Fibroblast of peridontal ligament (primary cell): ENCODE measurements around the gene PDIK1L.

Source experiments
- DNase-seq: peaks from one replicate; pipeline ENCODE4 v3.0.0-alpha.2; 2010; ENCODE audit errors: extremely low read depth

PDIK1L gene

DNA sequence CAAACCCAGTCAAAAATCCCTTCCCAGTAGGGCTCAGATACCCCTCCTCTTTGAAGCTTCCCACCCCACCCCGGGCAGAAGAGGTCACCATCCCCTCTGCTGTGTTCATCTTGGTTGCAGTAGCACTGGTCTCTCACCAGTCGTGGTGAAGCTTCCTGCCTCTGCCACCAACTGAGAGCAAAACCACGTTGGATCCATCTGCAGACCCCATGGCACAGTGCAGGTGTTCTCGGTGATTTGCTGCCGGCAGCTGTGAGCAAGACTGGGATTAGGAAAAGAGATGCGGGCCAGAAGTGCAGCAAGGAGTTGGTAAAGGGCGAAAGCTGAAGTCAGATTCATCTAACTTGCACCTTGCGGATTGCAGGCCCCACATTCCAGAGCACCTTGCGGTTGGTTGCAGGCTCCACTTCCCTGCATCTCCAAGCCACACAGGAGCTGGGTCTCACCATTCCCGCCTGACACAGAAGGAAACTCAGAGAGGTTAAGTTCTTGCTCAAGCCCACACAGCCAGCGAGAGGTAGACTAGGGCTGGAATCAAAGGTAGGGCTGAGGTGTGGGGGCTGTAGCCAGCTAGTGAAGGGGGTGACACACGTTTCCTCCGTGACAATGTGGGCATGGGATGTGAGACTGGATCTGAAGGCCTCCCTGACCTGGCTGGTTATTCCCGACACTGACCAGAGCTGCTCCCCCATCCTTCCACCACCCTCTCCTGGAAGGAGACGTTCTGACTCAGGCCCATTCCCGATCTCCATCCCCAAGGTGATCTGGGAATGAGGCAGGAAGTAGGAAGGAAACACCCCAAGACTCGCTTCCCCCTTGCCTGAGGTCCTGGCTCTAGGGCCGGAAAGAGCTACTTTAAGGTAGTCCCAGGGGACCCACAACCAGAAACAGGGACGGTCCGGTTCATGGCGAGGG, 44.0 kb downstream of the PDIK1L start:
- no peak for DNase-seq

DNA sequence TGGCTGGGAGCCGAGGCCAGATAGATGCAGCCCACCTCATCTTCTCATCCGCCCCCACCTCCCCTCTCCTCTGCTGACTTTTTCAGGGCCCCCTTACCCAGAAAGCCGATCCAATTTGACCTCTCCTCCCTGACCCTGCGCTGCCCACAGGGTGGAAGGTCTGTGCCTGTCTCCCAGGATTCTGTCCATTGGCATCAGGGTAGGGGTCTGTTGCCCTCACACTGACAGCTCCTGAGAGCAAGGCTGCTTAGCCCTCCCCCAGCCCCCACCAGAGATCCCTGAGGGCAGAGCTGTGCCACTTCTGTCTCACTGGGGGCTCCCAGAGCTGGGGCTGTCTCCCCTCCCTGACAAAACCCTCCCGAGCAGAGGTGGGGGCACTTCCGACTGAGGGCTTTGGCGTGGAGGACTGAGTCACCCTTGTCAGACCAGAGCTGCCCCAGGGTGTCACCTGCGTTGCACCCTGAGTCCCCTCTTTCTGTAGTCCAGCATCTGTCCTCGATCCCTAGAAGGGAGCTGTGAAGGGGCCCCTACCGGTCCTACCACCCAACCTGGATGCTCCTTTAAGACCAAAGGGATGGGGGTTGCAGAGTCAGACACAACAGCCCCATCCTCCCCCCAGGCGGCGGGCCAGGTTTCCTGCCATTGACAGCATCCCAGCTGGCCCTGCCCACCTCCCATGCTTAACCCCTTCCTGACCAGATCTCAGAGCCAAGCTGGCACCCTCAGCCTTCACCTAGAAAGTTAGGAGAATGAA, 44.8 kb downstream of the PDIK1L start:
- no peak for DNase-seq

DNA sequence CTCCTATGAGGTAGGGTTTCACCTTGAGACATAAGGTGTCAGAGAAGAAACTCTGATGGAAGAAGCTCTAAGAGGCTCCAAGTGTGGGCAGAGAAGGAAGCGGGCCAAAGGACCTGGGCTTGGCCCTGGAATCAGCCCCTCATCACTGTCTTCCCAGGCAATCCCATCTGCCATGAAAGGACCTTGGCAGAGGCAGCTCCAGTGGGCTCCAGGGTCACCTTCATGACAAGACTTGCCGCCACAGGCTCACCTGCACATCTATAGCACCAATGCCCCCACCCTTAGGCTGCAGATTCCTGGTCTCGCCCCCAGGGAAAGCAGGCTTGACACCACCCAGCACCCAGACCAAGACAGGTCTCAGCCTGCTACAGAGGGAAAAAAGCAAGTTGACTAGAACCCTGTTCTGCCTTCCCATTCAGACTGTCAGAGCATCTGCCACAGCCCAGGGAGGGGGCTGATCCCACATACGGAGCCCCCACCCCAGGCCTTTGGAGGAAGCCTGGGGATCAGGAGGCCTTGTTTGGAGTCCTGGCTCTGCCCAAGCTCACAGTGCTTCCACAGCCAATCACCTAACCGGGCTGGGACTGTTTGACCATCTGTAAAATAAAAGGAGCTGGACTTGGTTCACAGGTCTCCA, 46.8 kb downstream of the PDIK1L start:
- no peak for DNase-seq

DNA sequence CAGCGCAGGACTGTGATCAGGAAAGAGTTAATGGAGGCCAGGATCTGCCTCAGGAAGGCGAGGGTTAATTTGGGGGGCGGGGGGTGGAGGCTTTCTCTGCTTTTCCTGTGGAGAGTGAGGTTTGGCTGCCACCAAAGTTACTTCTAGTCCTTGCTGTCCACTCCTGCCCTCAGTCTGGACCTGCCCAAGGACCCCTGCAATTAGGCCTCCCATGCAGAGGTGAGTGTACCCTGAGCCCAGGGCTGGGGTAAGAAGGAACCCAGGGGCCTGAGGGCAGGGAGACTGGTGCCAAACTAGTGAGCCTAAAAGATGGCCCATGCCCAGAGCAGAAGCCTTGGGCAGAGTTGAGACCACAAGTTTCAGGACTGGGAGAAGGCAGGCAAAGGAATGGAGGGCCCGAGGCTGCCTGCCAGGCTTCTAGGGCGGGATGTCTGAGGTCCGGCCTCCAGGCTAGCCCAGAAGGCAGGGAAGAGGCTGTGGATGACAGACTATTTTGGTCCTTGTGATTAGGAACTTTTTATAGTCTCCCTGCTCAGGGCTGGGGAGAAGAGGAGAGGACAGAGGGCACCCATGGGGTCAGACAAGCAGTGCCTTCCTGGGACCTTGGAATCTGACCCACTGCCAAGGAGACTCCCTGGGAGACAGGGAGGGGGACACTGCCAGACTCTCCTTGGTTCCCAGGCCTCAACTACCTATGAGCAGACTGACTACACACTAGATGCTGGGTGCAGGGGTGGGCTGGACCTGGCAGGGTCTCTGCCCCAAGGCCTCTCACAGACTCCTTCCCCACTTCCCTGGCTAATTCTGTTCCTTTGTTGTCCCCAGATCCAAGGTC, 47.5 kb downstream of the PDIK1L start, which contains the start of gene FAM110D:
TSS of gene FAM110D (plus strand) at position 172 of the 835 bp plus-strand sequence. CDS start 2,213 bp downstream, outside the sequence.
- DNase-seq = no peak

DNA sequence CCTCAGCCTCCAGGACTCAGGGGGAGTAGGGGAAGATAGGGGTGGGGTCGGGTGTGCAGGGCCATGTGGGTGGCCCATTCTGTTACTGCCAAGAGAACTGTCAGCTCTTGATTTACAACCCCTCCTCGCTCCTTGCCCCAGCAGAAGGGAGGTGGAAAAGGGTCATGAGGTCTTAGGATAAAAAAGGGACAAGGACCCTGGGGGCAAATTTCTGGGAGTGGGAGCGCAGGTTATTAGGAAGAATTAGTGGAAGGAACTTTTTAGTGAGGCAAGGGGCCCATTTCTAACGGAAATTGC, 48.1 kb downstream of the PDIK1L start:
- DNase-seq = no peak

DNA sequence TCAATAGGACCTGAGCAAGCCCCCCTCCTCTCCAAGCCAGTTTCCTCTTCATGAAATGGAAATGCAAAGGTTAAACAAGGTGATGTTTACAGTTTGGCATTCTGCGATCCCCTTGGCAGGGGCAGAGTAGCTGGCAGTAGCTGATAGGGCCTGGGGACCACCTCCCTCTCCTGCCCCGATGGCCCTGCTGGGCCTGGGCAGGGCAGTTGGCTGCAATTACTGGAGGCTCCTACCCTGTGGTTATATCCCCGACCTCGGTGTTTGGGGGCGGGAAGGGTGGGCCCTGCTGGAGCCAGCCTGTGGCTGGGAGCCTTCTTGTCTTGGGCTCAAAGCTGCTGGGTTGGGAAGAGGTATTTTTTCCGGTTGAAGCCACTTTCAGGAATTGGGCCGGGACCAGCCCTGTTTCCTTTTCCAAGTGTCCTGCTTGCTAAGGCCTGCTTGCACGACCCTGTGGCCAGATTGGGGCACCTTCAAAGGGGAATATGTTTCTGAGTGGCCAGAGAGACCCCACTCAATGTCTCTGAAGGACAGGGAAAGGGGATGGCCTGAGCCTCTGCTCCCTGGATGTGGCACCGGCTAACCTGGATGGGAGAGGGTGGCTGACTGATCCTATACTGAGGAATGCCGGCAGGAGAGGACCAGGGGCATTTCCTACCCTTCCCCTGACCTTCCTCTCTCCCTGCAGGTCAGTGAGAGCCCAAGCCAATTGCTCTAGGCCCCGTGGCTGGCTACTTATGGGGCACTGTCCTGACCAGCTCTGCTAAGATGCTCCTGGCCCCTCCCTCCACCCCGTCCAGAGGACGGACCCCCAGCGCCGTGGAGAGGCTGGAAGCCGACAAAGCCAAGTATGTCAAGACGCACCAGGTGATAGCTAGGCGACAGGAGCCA, 49.1 kb downstream of the PDIK1L start:
- DNase-seq = no peak

DNA sequence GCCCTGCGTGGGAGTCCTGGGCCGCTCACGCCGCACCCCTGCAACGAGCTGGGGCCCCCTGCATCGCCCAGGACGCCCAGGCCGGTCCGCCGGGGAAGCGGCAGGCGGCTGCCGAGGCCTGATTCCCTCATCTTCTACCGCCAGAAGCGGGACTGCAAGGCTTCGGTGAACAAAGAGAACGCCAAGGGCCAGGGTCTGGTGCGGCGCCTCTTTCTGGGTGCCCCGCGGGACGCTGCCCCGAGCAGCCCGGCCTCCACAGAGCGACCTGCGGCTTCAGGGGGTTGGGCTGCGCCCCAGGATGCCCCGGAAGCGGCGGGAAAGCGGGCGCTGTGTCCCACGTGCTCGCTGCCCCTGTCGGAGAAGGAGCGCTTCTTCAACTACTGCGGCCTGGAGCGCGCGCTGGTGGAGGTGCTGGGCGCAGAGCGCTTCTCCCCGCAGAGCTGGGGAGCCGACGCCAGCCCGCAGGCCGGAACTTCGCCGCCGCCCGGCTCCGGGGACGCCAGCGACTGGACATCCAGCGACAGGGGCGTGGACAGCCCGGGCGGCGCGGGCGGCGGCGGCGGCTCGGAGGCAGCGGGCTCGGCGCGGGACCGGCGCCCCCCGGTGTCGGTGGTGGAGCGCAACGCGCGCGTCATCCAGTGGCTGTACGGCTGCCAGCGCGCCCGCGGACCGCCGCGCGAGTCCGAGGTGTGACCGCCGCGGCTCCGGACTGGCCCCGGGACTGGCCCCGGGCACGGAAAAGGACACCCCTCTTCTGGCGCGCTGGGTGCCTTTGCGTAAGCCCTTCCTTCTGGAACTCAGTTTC, 50.0 kb downstream of the PDIK1L start:
- peak; percentile 21 for DNase-seq

DNA sequence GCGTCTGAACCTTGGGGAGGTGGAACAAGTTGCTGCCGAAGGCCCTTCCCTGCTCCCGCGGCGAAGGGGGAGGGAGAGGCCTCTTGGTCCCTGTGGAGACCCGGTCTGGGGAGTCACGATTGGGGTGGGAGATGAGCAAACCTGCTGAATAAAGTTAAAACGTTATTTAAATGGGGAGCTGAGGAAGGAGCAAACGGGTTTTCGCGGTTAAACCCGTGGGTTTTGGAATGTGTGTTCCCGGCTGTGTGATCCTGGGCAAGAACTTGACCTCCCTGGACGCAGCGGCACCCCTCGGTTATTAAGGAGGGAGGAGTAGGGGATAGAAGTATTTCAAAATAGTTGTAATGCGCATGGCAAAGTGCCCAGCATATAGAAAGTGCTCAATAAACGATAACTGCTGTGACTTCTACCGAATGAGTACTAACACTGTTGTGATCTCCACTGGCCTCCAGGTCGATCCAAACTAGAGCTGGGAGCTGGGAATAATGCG, 50.6 kb downstream of the PDIK1L start:
- DNase-seq = peak; percentile 7

DNA sequence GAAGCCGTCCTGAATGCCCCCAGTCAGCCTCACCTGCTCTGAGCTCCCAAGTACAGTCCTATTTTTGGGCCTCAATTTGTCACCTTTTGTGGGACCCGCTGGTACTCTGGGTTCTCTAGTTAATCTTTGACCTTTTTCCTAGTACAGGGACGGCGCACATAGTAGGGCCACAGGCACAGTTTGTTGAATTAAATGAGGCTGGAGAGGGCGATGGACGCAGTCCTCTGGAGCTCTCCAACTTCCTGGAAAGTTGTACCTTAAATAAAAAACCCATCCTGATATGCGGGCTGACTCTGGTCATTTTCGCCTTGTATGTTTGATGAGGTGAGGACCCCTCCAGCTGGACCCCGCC, 52.0 kb downstream of the PDIK1L start:
- no peak for DNase-seq

DNA sequence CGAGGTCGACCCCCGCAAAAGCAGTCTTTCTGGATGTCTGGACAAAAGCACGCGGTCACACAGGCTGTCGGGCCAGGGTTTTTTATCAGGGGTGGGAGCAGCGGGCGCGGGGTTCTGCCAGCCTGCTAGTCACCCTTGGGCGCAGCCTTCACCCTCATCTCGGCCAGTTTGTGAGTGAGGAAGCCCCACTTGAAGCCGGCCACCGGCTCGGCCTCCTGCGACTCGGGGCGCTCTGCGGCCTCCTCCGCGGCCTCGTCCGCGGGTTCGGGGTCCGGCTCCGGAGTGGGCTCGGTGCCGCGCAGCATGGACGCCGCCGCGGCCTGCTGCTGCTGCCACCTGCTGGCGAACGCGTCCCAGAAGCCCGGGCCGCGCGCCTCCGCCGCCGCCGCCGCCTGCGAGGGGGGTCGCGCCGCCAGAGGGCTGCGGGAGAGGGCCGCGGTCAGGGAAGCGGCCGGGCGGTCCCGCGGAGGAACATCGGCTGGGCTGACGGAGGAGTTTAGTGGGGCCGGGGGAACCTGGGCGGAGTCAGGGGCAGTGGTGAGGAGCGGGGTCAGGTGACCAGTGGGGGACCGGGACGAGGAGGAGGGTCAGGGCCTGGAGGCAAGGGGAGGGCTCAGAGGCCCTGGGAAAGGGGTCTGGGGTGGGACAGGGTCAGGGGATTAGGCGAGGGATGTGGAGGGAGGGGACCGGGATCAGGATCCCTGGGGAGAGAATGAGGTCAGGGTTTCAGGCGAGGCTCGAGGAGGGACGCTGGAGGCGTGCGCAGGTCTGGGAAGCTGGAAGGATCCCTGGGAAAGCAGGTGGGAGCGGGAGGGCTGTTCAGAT, 52.6 kb downstream of the PDIK1L start:
- DNase-seq = no peak

DNA sequence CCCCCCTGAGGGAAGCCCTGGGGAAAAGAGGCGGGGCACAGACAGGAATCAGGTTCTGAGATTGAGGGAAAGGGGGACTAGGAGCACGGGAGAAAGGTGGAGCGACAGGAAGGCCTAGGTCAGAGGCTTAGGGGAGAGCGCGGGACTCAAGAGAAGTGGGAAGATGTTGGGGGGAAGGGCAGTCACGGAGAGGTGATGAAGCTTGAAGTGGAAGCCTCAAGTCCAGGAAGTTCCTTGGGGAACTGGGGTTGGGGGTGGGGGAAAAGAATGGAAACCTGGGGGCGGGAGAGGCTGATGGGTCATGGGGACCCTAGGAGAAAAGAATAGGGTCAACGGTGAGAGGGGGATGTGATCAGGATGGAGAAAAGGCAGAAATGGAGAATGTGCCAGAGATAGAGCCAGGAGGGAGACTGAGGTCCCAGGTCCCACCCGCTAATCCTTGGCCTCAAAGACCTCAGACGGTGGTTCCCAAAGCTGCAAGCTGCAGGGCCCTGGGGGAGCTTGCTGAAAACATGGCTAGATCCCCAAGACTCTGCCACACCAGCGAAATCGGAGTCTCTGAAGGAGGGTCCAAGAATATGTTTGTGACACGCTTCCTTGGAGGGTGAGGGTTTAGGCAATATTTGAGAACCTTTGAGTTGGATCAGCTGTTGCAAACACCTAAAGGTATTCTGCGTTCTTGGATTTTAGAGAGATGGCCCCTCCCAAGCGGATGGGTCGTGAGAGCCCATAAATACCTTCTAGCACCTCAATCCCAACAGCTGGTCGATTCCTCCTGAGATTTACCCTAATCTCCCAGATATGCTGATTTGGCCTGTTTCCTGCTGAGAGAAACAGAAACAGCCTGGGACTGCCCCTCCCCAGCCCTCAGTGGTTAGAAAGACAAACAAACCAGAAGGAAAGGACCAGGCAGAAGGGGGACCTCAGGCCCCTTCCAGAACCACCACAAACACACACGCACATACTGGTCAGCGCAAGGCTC, 53.5 kb downstream of the PDIK1L start:
- DNase-seq = peak; percentile 14

DNA sequence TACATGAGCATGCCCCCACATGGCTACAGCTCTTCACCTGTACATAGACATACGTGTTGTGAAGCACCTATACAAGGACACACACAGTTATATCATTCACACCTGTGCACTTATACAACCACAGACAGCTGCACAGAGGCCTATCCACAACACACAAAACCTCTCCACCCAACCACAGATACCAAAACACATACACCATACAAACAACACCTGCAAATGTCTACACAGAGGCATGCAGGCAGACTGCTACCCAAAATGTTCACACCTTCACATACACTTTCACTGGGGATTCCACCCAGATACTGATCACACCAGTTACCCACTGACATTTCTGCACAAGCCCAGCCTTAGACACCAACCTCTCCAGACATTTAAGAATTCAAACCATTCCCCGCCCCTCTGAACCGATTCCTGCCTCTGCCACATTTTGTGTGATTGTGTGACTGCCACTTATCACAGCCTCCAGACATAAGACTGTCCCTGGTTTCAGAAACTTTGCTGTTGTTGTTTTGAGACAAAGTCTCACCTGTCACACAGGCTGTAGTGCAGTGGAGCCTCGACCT, 55.2 kb downstream of the PDIK1L start:
- no peak for DNase-seq

DNA sequence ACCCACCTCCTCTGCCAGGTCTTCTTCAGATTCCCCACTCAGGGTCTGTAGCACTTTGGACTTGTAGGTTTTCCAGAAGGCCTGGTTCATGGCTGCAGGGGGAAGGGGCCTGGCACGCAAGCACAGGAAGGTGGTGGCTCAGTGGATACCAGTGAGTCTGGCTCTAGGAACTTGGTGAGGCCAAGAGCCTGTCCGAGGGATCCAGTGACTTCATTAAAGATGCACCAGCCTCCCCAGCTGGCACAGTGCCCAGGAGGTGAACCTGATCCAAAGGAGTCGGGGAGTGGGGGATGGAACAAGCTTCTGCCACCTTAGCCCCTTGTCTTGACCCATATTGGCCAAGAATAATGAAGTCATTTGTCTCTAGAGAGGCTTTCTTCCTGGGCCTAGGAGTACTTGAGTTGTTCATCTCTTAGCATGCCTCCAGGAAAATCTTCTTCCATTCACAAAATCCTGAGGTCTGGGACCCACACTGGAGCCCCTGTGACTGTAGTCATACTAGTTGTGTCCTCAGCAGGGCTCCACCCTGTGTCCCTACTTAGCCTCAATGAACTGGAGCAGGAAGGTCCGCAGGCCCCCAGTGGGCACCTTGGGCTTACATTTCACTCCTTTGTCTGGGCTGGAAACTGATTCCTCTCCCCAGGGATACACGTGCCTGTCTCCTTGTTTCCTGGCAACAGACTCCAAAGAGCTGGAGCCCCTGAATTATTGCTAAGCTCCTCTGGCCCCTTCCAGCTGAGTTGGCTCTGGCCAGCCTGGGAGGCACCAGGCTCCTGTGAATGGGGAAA, 57.0 kb downstream of the PDIK1L start, which contains the start of gene C1orf232:
TSS of gene C1orf232 (minus strand) at position 554 of the 788 bp plus-strand sequence. CDS start at position 90, 464 bp downstream.
- no peak for DNase-seq

DNA sequence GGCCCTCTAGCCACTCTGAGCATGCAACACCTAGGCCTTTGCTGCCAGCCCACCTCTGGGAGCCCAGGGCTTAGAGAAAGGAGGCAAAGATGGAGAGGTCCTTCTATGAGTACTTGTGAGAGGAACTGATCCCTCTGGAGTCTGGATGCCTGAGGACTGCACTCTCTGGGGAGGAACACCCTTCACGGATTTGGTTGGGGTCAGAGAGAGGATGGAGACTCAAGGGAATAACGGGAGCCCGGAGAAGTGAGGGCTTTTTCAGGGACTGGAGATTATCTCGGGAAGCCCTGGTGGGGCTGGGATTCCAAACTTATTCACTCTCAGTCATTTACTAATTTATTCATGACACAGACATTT, 57.6 kb downstream of the PDIK1L start:
- no peak for DNase-seq

DNA sequence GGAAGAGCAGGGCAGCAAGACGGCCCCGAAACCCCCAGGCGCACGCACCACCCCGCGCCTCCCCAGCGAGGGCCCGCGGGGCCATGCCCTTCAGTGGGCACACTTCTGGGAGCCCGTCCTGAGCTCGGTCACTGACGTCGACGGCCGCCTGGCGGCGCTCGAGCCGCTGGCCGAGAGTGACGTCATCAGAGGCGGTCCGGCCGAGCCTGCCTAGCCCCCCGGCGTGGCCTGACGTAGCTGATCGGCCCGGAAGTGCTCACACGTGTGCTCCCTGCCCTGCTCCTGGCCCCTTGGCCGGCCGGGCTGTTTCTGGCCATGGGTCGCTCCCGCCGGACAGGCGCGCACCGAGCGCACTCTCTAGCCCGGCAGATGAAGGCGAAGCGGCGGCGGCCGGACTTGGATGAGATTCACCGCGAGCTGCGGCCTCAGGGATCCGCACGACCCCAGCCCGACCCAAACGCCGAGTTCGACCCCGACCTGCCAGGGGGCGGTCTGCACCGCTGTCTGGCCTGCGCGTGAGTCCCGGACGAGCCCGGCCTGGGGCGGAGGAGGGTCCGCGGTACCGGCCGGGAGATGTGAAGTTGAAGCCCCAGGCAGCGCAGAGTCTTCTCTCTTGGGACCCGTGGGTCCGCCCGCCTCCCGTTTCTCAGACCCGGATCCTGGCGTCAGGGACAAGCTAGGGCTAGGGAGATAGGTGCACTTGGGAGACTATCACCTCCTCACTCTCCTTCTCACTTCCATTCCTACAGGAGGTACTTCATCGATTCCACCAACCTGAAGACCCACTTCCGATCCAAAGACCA, 58.2 kb downstream of the PDIK1L start, which contains the start of gene ZNF593:
TSS of gene ZNF593 (plus strand) at position 240 of the 803 bp plus-strand sequence. CDS start at position 316, 76 bp downstream.
- peak; percentile 85 for DNase-seq
